ENCODE results near the gene DIAPH2.

DIAPH2 gene

DNA sequence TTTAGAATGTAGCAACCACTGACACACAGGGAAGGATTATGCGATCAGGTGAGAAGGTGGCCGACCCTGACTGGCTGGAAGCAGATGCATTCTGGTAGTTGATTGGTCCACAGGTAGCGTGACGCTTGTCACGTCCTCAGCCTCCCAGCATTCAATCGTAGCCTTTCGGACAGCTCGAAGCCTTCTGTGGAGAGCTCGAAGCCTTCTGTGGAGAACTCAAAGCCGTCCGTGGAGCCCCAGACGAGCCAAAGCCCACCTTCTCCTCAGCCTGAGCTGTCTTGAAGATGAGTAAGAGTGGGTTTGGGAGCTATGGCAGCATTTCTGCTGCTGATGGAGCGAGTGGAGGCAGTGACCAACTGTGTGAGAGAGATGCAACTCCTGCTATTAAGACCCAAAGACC lies 199.4 kb downstream of the DIAPH2 start:
- no peak for ATAC-seq
- TF ChIP-seq ARNTL (CRISPR knock-in tag; IDR thresholded peaks at IDR 0.05; ENCODE audit: borderline replicate concordance, low read depth) (no peak), ISL1 (CRISPR knock-in tag; IDR thresholded peaks at IDR 0.05) (no peak)

DNA sequence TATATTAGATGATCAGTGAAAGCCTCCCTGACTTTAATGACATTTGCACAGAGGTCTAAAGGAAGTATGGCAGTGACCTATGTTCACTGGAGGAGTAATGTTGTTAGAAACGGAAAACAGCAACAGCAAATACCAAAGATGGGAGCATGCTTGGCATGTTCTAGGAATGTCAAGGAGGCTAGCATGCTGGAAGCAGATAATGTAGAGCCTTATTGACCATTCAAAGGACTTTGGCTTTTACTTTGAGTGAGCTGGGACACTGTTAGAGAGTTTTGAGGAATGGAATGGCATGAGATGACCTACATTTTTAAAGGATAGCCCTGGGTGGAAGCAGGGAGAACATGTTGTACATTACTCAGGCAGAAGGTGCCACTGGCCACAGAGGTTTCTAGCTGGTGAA lies 205.1 kb downstream of the DIAPH2 start:
- ATAC-seq, result no peak; the same call in 1 of the 3 replicates
- TF ChIP-seq ISL1 (CRISPR knock-in tag; IDR thresholded peaks at IDR 0.05) (no peak), GLIS3 (CRISPR knock-in tag; IDR thresholded peaks at IDR 0.05) (no peak), ARNTL (CRISPR knock-in tag; IDR thresholded peaks at IDR 0.05; ENCODE audit: borderline replicate concordance, low read depth) (no peak), ZNF565 (CRISPR knock-in tag; conservative IDR thresholded peaks at IDR 0.05; ENCODE audit: low read depth) (no peak), CSDC2 (CRISPR knock-in tag; IDR thresholded peaks at IDR 0.05) (no peak), BACH2 (CRISPR knock-in tag; IDR thresholded peaks at IDR 0.05; ENCODE audit: borderline replicate concordance) (no peak), ZFP3 (CRISPR knock-in tag; IDR thresholded peaks at IDR 0.05) (no peak), ESRRG (CRISPR knock-in tag; IDR thresholded peaks at IDR 0.05) (no peak), PPARA (CRISPR knock-in tag; IDR thresholded peaks at IDR 0.05; ENCODE audit: borderline replicate concordance) (no peak)
- TF ChIP-seq, protein P1, sequence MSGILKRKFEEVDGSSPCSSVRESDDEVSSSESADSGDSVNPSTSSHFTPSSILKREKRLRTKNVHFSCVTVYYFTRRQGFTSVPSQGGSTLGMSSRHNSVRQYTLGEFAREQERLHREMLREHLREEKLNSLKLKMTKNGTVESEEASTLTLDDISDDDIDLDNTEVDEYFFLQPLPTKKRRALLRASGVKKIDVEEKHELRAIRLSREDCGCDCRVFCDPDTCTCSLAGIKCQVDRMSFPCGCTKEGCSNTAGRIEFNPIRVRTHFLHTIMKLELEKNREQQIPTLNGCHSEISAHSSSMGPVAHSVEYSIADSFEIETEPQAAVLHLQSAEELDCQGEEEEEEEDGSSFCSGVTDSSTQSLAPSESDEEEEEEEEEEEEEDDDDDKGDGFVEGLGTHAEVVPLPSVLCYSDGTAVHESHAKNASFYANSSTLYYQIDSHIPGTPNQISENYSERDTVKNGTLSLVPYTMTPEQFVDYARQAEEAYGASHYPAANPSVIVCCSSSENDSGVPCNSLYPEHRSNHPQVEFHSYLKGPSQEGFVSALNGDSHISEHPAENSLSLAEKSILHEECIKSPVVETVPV (CRISPR knock-in tag; IDR thresholded peaks at IDR 0.05), result no peak
- TF ChIP-seq, protein P2, sequence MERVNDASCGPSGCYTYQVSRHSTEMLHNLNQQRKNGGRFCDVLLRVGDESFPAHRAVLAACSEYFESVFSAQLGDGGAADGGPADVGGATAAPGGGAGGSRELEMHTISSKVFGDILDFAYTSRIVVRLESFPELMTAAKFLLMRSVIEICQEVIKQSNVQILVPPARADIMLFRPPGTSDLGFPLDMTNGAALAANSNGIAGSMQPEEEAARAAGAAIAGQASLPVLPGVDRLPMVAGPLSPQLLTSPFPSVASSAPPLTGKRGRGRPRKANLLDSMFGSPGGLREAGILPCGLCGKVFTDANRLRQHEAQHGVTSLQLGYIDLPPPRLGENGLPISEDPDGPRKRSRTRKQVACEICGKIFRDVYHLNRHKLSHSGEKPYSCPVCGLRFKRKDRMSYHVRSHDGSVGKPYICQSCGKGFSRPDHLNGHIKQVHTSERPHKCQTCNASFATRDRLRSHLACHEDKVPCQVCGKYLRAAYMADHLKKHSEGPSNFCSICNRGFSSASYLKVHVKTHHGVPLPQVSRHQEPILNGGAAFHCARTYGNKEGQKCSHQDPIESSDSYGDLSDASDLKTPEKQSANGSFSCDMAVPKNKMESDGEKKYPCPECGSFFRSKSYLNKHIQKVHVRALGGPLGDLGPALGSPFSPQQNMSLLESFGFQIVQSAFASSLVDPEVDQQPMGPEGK (CRISPR knock-in tag; IDR thresholded peaks at IDR 0.05; ENCODE audit: borderline replicate concordance), result no peak
- TF ChIP-seq, protein P3, sequence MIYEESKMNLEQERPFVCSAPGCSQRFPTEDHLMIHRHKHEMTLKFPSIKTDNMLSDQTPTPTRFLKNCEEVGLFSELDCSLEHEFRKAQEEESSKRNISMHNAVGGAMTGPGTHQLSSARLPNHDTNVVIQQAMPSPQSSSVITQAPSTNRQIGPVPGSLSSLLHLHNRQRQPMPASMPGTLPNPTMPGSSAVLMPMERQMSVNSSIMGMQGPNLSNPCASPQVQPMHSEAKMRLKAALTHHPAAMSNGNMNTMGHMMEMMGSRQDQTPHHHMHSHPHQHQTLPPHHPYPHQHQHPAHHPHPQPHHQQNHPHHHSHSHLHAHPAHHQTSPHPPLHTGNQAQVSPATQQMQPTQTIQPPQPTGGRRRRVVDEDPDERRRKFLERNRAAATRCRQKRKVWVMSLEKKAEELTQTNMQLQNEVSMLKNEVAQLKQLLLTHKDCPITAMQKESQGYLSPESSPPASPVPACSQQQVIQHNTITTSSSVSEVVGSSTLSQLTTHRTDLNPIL (CRISPR knock-in tag; IDR thresholded peaks at IDR 0.05; ENCODE audit: low read depth), result no peak

DNA sequence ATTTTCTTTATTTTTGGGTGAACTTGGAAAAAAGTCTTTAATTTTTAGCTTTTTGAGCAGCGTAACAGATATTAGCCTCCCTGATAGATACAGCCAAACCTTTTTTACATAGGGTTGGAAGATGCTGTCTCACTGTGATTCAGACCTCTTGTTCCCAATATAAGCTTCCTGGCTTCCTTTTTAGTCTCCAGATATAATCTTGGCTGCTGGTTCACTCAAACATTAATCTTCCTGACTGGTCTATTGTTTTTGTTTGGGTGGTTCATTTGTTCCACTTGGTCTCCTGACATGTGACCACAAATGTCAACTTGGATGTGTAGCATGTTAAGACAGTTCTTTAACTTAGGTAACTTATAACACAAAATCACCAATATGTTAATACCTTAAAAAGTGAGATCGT lies 222.1 kb downstream of the DIAPH2 start:
- no peak for ATAC-seq
- TF ChIP-seq, protein P4, sequence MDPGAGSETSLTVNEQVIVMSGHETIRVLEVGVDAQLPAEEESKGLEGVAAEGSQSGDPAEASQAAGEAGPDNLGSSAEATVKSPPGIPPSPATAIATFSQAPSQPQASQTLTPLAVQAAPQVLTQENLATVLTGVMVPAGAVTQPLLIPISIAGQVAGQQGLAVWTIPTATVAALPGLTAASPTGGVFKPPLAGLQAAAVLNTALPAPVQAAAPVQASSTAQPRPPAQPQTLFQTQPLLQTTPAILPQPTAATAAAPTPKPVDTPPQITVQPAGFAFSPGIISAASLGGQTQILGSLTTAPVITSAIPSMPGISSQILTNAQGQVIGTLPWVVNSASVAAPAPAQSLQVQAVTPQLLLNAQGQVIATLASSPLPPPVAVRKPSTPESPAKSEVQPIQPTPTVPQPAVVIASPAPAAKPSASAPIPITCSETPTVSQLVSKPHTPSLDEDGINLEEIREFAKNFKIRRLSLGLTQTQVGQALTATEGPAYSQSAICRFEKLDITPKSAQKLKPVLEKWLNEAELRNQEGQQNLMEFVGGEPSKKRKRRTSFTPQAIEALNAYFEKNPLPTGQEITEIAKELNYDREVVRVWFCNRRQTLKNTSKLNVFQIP (CRISPR knock-in tag; IDR thresholded peaks at IDR 0.05; ENCODE audit: borderline replicate concordance, low read depth), result no peak
- no peak for TF ChIP-seq ZFP30 (CRISPR knock-in tag; IDR thresholded peaks at IDR 0.05)
- no peak for TF ChIP-seq ZNF70 (CRISPR knock-in tag; IDR thresholded peaks at IDR 0.05)
- TF ChIP-seq PPARA (CRISPR knock-in tag; IDR thresholded peaks at IDR 0.05; ENCODE audit: borderline replicate concordance), result no peak
- TF ChIP-seq GLIS3 (CRISPR knock-in tag; IDR thresholded peaks at IDR 0.05), result no peak
- TF ChIP-seq ZFP3 (CRISPR knock-in tag; IDR thresholded peaks at IDR 0.05), result no peak
- TF ChIP-seq, protein P2 (CRISPR knock-in tag; IDR thresholded peaks at IDR 0.05; ENCODE audit: borderline replicate concordance), result no peak
- TF ChIP-seq, protein P3 (CRISPR knock-in tag; IDR thresholded peaks at IDR 0.05; ENCODE audit: low read depth), result no peak
- TF ChIP-seq, protein P5, sequence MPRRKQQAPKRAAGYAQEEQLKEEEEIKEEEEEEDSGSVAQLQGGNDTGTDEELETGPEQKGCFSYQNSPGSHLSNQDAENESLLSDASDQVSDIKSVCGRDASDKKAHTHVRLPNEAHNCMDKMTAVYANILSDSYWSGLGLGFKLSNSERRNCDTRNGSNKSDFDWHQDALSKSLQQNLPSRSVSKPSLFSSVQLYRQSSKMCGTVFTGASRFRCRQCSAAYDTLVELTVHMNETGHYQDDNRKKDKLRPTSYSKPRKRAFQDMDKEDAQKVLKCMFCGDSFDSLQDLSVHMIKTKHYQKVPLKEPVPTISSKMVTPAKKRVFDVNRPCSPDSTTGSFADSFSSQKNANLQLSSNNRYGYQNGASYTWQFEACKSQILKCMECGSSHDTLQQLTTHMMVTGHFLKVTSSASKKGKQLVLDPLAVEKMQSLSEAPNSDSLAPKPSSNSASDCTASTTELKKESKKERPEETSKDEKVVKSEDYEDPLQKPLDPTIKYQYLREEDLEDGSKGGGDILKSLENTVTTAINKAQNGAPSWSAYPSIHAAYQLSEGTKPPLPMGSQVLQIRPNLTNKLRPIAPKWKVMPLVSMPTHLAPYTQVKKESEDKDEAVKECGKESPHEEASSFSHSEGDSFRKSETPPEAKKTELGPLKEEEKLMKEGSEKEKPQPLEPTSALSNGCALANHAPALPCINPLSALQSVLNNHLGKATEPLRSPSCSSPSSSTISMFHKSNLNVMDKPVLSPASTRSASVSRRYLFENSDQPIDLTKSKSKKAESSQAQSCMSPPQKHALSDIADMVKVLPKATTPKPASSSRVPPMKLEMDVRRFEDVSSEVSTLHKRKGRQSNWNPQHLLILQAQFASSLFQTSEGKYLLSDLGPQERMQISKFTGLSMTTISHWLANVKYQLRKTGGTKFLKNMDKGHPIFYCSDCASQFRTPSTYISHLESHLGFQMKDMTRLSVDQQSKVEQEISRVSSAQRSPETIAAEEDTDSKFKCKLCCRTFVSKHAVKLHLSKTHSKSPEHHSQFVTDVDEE (CRISPR knock-in tag; IDR thresholded peaks at IDR 0.05), result no peak
- no peak for TF ChIP-seq BACH2 (CRISPR knock-in tag; IDR thresholded peaks at IDR 0.05; ENCODE audit: borderline replicate concordance)
- TF ChIP-seq ISL1 (CRISPR knock-in tag; IDR thresholded peaks at IDR 0.05), result no peak
- no peak for TF ChIP-seq ZNF565 (CRISPR knock-in tag; conservative IDR thresholded peaks at IDR 0.05; ENCODE audit: low read depth)
- no peak for TF ChIP-seq CSDC2 (CRISPR knock-in tag; IDR thresholded peaks at IDR 0.05)
- no peak for TF ChIP-seq TOX (CRISPR knock-in tag; IDR thresholded peaks at IDR 0.05; ENCODE audit: borderline replicate concordance)
- no peak for TF ChIP-seq RARB (CRISPR knock-in tag; IDR thresholded peaks at IDR 0.05)
- no peak for TF ChIP-seq ARNTL (CRISPR knock-in tag; IDR thresholded peaks at IDR 0.05; ENCODE audit: borderline replicate concordance, low read depth)
- TF ChIP-seq OSR1 (CRISPR knock-in tag; IDR thresholded peaks at IDR 0.05), result no peak
- no peak for TF ChIP-seq ZNF8 (CRISPR knock-in tag; IDR thresholded peaks at IDR 0.05)
- no peak for TF ChIP-seq SNAI2 (CRISPR knock-in tag; IDR thresholded peaks at IDR 0.05)
- TF ChIP-seq TCF4 (CRISPR knock-in tag; IDR thresholded peaks at IDR 0.05; ENCODE audit: borderline replicate concordance), result no peak
